Liver (tissue), 9 donors: Measurements from ENCODE around the gene LRRC37A. TPM values are rescaled to one million over a fixed set of nuclear protein-coding genes. Genes with fewer than 3 reads are reported as not detected.
"Not testable (repeated sequence)": the region's sequence is repeated elsewhere in the genome, so short reads cannot be mapped to it uniquely, and the experiment has no call there.

ENCODE experiments used
- DNase-seq: peaks from one replicate; pipeline ENCODE4 v3.0.0-alpha.2; 2017; ENCODE audit warnings: low spot score
- H3K27ac ChIP-seq, 2 donors: one replicate each; pipeline ENCODE4 v1.7.0; 2013; ENCODE audit warnings: inconsistent platforms in 2 of 2, low read length in 2 of 2, control low read depth in 1 of 2, low read depth in 1 of 2, mild to moderate bottlenecking in 1 of 2
- H3K27me3 ChIP-seq, 4 donors: one replicate each; pipeline versions ENCODE4 v1.6.1 to v1.7.0; 2013; ENCODE audit warnings: low read length in 3 of 4, inconsistent platforms in 1 of 4, mild to moderate bottlenecking in 1 of 4, moderate library complexity in 1 of 4; ENCODE audit not compliant: control insufficient read depth in 4 of 4, insufficient read depth in 4 of 4
- H3K36me3 ChIP-seq, 4 donors: one replicate each; pipeline versions ENCODE4 v1.6.1 to v1.7.0; 2013; ENCODE audit warnings: low read length in 3 of 4, mild to moderate bottlenecking in 3 of 4, low read depth in 1 of 4, moderate library complexity in 1 of 4; ENCODE audit not compliant: control insufficient read depth in 4 of 4, insufficient read depth in 3 of 4
- H3K4me1 ChIP-seq, 4 donors: one replicate each; pipeline versions ENCODE4 v1.6.1 to v1.7.0; 2013; ENCODE audit warnings: low read length in 3 of 4, mild to moderate bottlenecking in 3 of 4, moderate library complexity in 1 of 4; ENCODE audit not compliant: control insufficient read depth in 4 of 4, insufficient read depth in 4 of 4
- H3K4me3 ChIP-seq, 3 donors: one replicate each; pipeline versions ENCODE4 v1.6.1 to v1.7.0; 2013; ENCODE audit warnings: low read length in 3 of 3, control low read depth in 1 of 3, low read depth in 1 of 3, mild to moderate bottlenecking in 1 of 3
- H3K9ac ChIP-seq, 2 donors: one replicate each; pipeline ENCODE4 v1.7.0; 2013; ENCODE audit warnings: low read length in 2 of 2, mild to moderate bottlenecking in 2 of 2, moderate library complexity in 2 of 2, control low read depth in 1 of 2, low read depth in 1 of 2
- H3K9me3 ChIP-seq, 4 donors: one replicate each; pipeline versions ENCODE4 v1.6.1 to v1.7.0; 2013; ENCODE audit warnings: low read length in 3 of 4; ENCODE audit not compliant: control insufficient read depth in 4 of 4
- CTCF ChIP-seq: fragments of 150-350 bp; IDR thresholded peaks from 2 replicates; pipeline ENCODE4 v1.5.1; 2017; ENCODE audit warnings: improper control_type of control experiment, low read depth, low read length; ENCODE audit not compliant: missing input control
- RAD21 ChIP-seq, 2 donors: IDR thresholded peaks; 2 replicates each; pipeline ENCODE4 v1.6.1; 2016; ENCODE audit warnings: antibody characterized with exemption in 2 of 2, mild to moderate bottlenecking in 2 of 2
- WGBS: extraction: QIAGEN DNeasy Blood & Tissue Kit; methylation state at CpG from one replicate; pipeline ENCODE4 v1.1.7; 2013; 5-methylcytosine and 5-hydroxymethylcytosine counted together
- polyA plus RNA-seq, 2 donors: library from polyadenylated mRNA; stranded (reverse) in 1 of 2; unstranded in 1 of 2; fragments of 200-250 nt in 1 of 2; fragments of >200 nt in 1 of 2; fragmentation: Nextera tagmentation in 1 of 2; extraction: Ambion mirVana in 1 of 2; gene quantifications; one replicate each; pipeline versions ENCODE4 v1.2.1 to v1.2.3, GENCODE V29; 2013 to 2015
- total RNA-seq, 2 donors: library from RNA; depleted of rRNA; stranded (reverse); fragments of >200 nt; gene quantifications; one replicate each; pipeline ENCODE4 v1.2.3, GENCODE V29; 2014
- donor health status: healthy.
- donor health status: healthy.
- donor health status: healthy.
- donor health status: healthy.
- donor health status: healthy.

LRRC37A gene
- total RNA-seq = 1 to 10 TPM in 1 of 2 donors, under 1 TPM in 1; 0.98 to 2.6 TPM
- polyA plus RNA-seq = under 1 TPM; 0.17 to 0.90 TPM

DNA sequence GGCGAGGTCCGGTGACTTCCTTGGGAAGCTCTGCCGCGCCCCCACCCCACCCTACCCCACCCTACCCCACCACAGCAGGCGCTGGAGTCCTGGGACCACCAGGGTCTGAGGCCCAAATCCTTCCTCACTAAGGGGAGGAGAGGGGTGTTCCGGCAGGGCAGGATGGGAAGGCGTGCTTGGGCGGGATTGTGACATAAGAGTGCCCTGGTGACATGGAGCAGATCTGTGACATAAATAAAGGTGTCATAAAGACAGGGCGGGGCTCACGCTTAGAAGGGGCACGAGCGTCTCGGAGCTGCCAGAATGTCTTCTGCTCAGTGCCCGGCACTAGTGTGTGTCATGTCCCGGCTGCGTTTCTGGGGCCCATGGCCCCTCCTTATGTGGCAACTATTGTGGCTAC is at the start of gene LRRC37A:
LRRC37A (plus strand) TSS at position 301 of the 400 bp plus-strand sequence; CDS start at position 304, 3 bp downstream.
- not testable (repeated sequence) for H3K9ac ChIP-seq, H3K27me3 ChIP-seq, H3K36me3 ChIP-seq, H3K4me1 ChIP-seq, H3K4me3 ChIP-seq, H3K9me3 ChIP-seq, H3K27ac ChIP-seq, DNase-seq
- WGBS = no CpG with 5 or more reads among the region's 16 CpGs

- not testable (repeated sequence) for H3K4me3 ChIP-seq, H3K9me3 ChIP-seq, H3K27me3 ChIP-seq, H3K9ac ChIP-seq, H3K36me3 ChIP-seq, DNase-seq, H3K27ac ChIP-seq, H3K4me1 ChIP-seq
- 93% methylated on average over 3 of the region's 3 CpGs for WGBS
Measured at GRCh38 chr17:46249153-46249552, 45.8 kb upstream of the LRRC37A start.

DNA sequence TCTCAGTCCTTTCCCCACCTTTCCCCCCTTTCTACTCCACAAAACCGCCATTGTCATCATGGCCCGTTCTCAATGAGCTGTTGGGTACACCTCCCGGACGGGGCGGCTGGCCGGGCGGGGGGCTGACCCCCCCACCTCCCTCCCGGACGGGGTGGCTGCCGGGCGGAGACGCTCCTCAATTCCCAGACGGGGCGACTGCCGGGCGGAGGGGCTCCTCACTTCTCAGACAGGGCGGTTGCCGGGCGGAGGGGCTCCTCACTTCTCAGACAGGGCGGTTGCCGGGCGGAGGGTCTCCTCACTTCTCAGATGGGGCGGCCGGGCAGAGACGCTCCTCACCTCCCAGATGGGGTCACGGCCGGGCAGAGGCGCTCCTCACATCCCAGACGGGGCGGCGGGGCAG is 42.1 kb upstream of the LRRC37A start:
- not testable (repeated sequence) for H3K4me1 ChIP-seq, H3K4me3 ChIP-seq, H3K9ac ChIP-seq, H3K36me3 ChIP-seq, H3K27ac ChIP-seq, H3K9me3 ChIP-seq, H3K27me3 ChIP-seq, DNase-seq
- WGBS = 91% methylated on average over 22 of the region's 31 CpGs

DNA sequence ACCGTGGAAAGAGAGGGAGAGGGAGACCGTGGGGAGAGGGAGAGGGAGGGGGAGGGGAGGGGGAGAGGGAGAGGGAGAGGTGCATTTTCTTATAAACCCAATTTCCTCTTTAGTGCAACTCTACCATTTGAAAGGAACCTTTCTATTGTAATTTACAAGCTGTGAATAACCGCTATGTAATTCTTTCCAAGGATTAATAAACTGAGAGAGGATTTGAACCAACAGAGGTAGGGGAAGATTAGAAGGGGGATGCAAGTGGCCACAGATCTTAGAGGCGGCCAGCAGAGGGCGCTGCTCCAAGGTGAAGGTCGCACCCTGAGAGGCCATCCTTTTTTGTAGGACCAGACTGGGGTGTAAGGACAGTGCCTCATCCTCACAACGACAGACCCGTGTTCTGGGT is 41.2 kb upstream of the LRRC37A start:
- peak; percentile 38 to 64 for TF ChIP-seq RAD21 (IDR thresholded peaks at IDR 0.05)
- TF ChIP-seq CTCF = peak; percentile 55
- H3K4me1 ChIP-seq, H3K9ac ChIP-seq, H3K4me3 ChIP-seq, H3K27me3 ChIP-seq, H3K9me3 ChIP-seq, H3K36me3 ChIP-seq, H3K27ac ChIP-seq: not testable (repeated sequence)
- peak; percentile 87 for DNase-seq
- WGBS = 36% methylated on average over 8 of the region's 8 CpGs

DNA sequence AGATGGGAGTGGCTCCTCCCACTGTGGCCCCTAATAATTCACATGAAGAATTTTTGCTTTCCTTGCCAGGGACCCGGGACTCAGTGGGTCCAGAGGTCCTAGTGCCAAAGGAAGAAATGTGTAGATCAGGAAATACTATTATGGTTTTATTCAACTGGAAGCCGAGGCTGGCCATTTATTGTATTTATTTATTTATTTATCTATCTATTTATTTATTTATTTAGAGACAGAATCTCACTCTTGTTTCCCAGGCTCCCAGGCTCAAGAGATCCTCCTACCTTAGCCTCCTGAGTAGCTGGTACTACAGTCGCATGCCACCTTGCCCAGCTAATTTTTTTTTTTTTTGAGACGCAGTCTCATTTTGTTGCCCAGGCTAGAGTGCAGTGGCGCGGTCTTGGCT is 40.7 kb upstream of the LRRC37A start:
- H3K27me3 ChIP-seq, H3K4me3 ChIP-seq, H3K9me3 ChIP-seq, H3K36me3 ChIP-seq, H3K4me1 ChIP-seq, H3K27ac ChIP-seq, H3K9ac ChIP-seq, DNase-seq: not testable (repeated sequence)
- WGBS = 97% methylated on average over 5 of the region's 6 CpGs

GRCh38 chr17:46256369-46256768 is 38.6 kb upstream of the LRRC37A start:
- not testable (repeated sequence) for H3K4me1 ChIP-seq, H3K27me3 ChIP-seq, H3K4me3 ChIP-seq, DNase-seq, H3K36me3 ChIP-seq, H3K9ac ChIP-seq, H3K9me3 ChIP-seq, H3K27ac ChIP-seq
- WGBS = 97% methylated on average over 1 of the region's 1 CpG

DNA sequence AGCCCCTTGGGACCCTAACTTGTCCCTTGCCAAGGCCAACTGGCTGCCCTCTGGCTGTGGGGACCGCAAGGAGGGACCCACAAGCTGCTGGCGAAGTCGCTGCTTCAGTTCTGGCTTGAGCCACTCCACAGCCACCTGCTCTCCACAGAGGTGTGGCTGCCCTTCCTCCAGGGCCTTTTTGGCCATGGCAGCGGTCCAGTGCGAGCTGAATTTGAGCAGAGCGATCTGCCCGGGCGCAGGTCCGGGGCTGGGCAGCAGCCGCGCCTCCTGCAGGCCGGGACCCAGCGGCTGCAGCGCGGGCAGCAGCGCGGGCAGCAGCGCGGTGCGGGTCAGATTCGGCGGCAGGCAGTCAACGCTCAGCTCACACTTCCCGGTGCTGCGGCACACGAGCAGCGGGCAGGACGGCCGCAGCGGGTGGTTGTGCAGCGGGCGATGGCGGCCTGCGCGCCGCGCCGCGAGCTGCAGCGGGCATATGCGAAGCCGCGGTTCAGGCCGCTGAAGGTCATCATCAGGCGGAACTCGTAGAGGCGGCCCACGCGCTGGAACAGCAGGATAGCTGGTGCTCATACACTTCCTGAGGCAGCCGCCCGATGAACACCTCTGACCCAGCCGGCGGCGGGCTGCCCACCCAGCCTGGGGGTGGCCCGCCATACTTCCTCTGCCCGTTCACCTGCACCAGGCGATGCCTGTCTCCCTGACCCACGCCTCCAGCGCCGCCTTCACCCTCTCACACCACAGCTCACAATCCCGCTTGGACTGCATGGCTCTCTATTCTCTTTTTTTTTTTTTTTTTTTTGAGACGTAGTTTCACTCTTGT is 34.9 kb upstream of the LRRC37A start:
- not testable (repeated sequence) for DNase-seq, H3K27ac ChIP-seq

More for the DNA sequence above, 34.9 kb upstream of the LRRC37A start:
- not testable (repeated sequence) for H3K36me3 ChIP-seq, H3K9me3 ChIP-seq, H3K9ac ChIP-seq, H3K27me3 ChIP-seq, H3K4me1 ChIP-seq
- H3K4me3 ChIP-seq = peak overlapping the region in 2 of 3 donors; percentile 14 to 17
- WGBS = 5% methylated on average over 46 of the region's 62 CpGs
